PC-9 (cell line): Measurements from ENCODE around the gene FAM131A.

ENCODE experiments used
- EZH2 ChIP-seq: fragments of 200-600 bp; sonication (generic); IDR thresholded peaks from 2 replicates; pipeline ENCODE4 v1.8.0; 2017; ENCODE audit warnings: antibody characterized with exemption, low read depth
- TF ChIP-seq, protein P1 (sequence below): fragments of 200-600 bp; sonication (generic); conservative IDR thresholded peaks from 2 replicates; pipeline ENCODE4 v1.6.1; 2017; ENCODE audit warnings: mixed run types, antibody characterized with exemption, mild to moderate bottlenecking, moderate library complexity

DNA sequence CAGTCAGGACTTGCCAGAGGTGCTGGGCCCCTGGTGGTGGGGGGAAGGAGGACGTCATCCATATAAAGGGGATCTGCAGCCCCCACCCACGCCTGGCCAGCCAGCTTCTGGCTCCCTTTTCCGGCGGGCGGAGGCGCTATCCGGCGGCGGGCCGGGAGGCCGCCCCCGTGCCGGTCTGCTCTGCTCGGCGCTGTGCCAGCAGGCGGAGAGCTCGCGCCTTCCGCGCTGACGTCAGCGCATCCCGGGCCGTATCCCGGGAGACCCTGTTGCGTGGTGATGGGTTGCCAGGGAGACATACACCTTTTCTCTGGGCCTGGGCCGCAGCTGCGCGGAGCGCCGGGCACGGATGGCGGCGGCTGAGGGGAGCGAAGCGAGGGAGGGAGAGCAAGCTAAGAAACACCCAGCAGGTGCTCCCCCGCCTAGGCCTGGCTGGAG, 1.1 kb downstream of the FAM131A start:
- TF ChIP-seq, protein P1, sequence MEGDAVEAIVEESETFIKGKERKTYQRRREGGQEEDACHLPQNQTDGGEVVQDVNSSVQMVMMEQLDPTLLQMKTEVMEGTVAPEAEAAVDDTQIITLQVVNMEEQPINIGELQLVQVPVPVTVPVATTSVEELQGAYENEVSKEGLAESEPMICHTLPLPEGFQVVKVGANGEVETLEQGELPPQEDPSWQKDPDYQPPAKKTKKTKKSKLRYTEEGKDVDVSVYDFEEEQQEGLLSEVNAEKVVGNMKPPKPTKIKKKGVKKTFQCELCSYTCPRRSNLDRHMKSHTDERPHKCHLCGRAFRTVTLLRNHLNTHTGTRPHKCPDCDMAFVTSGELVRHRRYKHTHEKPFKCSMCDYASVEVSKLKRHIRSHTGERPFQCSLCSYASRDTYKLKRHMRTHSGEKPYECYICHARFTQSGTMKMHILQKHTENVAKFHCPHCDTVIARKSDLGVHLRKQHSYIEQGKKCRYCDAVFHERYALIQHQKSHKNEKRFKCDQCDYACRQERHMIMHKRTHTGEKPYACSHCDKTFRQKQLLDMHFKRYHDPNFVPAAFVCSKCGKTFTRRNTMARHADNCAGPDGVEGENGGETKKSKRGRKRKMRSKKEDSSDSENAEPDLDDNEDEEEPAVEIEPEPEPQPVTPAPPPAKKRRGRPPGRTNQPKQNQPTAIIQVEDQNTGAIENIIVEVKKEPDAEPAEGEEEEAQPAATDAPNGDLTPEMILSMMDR, result no peak
- TF ChIP-seq EZH2, result no peak
